Activated CD8-positive, alpha-beta memory T cell treated with anti-CD3 and anti-CD28 coated beads, Interleukin-2, amount 50 U/mL, for 1 hour (primary cell): ENCODE results near the gene HNRNPA3.

Source experiments
- DNase-seq: peaks from one replicate; pipeline ENCODE4 v3.0.0-alpha.2; 2020; ENCODE audit errors: extremely low read depth

The HNRNPA3 gene

DNA sequence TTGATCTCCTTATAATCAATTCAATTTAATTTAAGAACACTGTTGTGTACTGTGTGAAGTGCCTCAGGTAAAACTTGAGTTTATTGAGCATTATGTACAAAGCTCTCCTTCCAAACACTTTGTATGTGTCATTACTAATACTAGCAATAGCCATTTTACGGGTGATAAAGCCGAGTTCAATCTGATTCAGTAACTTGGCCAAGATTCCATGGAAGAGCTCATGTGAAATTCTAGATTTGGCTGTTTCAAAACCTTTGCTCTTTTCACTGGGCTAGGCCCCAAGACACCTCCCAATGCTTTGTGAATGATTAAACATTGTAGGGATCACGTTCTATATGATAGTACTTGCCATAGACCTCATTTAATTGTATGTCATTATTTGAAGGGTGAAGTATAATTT lies 60.8 kb downstream of the HNRNPA3 start:
- no peak for DNase-seq
